KG1 (cell line): ENCODE measurements around the gene GGTLC2.
"Not testable (repeated sequence)": the region's sequence is repeated elsewhere in the genome, so short reads cannot be mapped to it uniquely, and the experiment has no call there.

Experiments used
- DNase-seq: peaks from one replicate; lab custom pipeline; 2025; lab: John Stamatoyannopoulos, UW

Gene GGTLC2

GRCh38 chr22:22644314-22644713, at the start of gene GGTLC2:
TSS of gene GGTLC2 (plus strand) at chr22:22644614. CDS start at chr22:22646346, 1,732 bp downstream.
- DNase-seq = not testable (repeated sequence)

- no peak for DNase-seq
Measured at GRCh38 chr22:22595001-22595835, 49.2 kb upstream of the GGTLC2 start.

GRCh38 chr22:22598144-22598543, 46.3 kb upstream of the GGTLC2 start:
- no peak for DNase-seq

- DNase-seq = no peak
Measured at GRCh38 chr22:22599248-22599647, 45.2 kb upstream of the GGTLC2 start.

GRCh38 chr22:22600531-22601261, 43.7 kb upstream of the GGTLC2 start:
- DNase-seq = no peak

- DNase-seq = no peak
Measured at GRCh38 chr22:22603470-22603947, 40.9 kb upstream of the GGTLC2 start.

GRCh38 chr22:22604326-22605073, 39.9 kb upstream of the GGTLC2 start:
- no peak for DNase-seq

- DNase-seq = no peak
Measured at GRCh38 chr22:22605074-22605404, 39.4 kb upstream of the GGTLC2 start.

- not testable (repeated sequence) for DNase-seq
Measured at GRCh38 chr22:22608022-22608421, 36.4 kb upstream of the GGTLC2 start.

GRCh38 chr22:22609291-22609690, 35.1 kb upstream of the GGTLC2 start:
- no peak for DNase-seq

- DNase-seq = no peak
Measured at GRCh38 chr22:22612516-22612915, 31.9 kb upstream of the GGTLC2 start.

- no peak for DNase-seq
Measured at GRCh38 chr22:22614065-22614464, 30.3 kb upstream of the GGTLC2 start.

- no peak for DNase-seq
Measured at GRCh38 chr22:22616636-22617035, 27.8 kb upstream of the GGTLC2 start.

GRCh38 chr22:22618448-22618847, 26.0 kb upstream of the GGTLC2 start:
- DNase-seq = no peak

GRCh38 chr22:22618923-22619322, 25.5 kb upstream of the GGTLC2 start:
- DNase-seq = no peak

- no peak for DNase-seq
Measured at GRCh38 chr22:22619765-22620414, 24.5 kb upstream of the GGTLC2 start.

GRCh38 chr22:22628546-22629495, 15.6 kb upstream of the GGTLC2 start:
- not testable (repeated sequence) for DNase-seq

GRCh38 chr22:22631223-22631652, 13.2 kb upstream of the GGTLC2 start:
- DNase-seq = not testable (repeated sequence)

- DNase-seq = not testable (repeated sequence)
Measured at GRCh38 chr22:22632226-22632625, 12.2 kb upstream of the GGTLC2 start.

GRCh38 chr22:22633533-22633932, 10.9 kb upstream of the GGTLC2 start:
- not testable (repeated sequence) for DNase-seq

GRCh38 chr22:22636260-22636659, 8.2 kb upstream of the GGTLC2 start:
- DNase-seq = not testable (repeated sequence)
